Measurements from ENCODE around the gene SYNC. TPM values are rescaled to one million over a fixed set of nuclear protein-coding genes. Genes with fewer than 3 reads are reported as not detected.
"Not testable (repeated sequence)": the region's sequence is repeated elsewhere in the genome, so short reads cannot be mapped to it uniquely, and the experiment has no call there.

Gene SYNC
- total RNA-seq, 2 experiments from 2014 or later: not detected

DNA sequence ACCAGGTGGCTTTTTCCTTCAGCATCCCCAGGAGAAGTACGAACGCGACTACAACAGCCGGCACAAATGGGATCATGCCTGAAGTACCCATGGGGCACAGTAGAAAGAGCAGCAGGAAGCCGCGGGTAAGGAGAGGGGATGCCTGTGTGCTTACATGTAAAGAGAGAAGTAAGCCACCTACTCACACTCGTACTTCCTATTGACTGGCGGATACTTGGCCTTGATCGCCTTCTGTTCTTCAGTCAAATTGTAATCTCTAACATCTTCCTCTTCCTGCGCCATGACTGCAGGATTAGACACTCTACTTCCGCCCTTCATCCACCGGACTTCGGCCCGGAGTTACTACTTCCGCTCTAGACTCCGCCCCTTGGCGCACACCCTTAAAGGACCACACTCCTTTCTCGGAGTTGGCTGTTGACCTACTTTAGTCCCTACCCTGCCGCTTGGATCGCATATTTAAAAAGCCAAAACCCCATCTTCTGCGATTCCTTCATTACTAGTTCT is 52.3 kb downstream of the SYNC start, which contains the start of gene ZBTB8OS:
Gene ZBTB8OS (minus strand): TSS at position 303 of the 504 bp plus-strand sequence. CDS start 21 bp downstream, at position 282.
- intact Hi-C loops (cut with micrococcal nuclease): loop anchor here (1.0 to 10.0 kb wide), 9 partner anchors 27 to 577 kb away; partner anchors contain the start of genes BSDC1, HDAC1, KPNA6 and RNF19B
- peak within 1 kb of the TSS; percentile 97 for H3K4me3 Mint-ChIP-seq
- DNase-seq: peak; percentile 92
- CTCF ChIA-PET: interaction anchor here (0.6 to 3.3 kb wide), 4 partner anchors 10 to 204 kb away, joined by 3 to 15 read pairs (median 4); no protein-coding TSS in a partner anchor
- no peaks in the 10 kb centered on the region for H3K9me3 Mint-ChIP-seq
- peaks cover 34% of the 10 kb centered on the region for H3K36me3 Mint-ChIP-seq (ENCODE audit: low read depth)
- peak within 1 kb of the TSS; percentile 100 for H3K27ac Mint-ChIP-seq
- no peaks in the 10 kb centered on the region for H3K27me3 Mint-ChIP-seq (ENCODE audit: low read depth)
- H3K4me1 Mint-ChIP-seq (ENCODE audit: low read depth): peaks cover 49% of the 10 kb centered on the region

DNA sequence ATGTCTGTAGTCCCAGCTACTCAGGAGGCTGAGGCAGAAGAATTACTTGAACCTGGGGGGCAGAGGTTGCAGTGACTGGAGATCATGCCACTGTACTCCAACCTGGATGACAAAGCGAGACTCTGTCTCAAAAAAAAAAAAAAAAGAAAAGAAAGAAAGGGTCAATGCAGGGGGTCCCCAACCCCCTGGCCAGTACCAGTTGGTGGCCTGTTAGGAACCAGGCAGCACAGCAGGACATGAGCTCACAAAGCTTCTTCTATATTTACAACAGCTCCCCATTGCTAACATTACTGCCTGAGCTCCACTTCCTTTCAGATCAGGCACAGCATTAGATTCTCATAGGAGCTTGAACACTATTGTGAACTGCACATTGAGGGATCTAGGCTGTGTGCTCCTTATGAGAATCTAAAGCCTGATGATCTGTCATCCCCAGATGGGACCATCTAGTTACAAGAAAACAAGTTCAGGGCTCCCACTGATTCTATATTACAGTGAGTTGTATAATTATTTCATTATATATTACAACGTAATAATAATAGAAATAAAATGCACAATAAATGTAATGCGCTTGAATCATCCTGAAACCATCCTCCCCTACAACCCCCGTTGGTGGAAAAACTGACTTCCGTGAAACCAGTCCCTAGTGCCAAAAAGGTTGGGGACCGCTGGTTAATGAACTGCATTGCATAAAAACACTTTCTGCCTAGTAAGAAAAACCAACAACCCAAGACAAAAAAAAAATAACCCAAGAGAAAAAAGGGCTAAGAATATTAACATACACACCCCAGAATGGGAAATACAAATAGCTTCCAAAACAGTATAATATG is 55.0 kb downstream of the SYNC start:
- CTCF ChIA-PET: interaction anchor here (3.3 kb wide), 1 partner anchor 127 kb away, joined by 15 read pairs; no protein-coding TSS in a partner anchor

DNA sequence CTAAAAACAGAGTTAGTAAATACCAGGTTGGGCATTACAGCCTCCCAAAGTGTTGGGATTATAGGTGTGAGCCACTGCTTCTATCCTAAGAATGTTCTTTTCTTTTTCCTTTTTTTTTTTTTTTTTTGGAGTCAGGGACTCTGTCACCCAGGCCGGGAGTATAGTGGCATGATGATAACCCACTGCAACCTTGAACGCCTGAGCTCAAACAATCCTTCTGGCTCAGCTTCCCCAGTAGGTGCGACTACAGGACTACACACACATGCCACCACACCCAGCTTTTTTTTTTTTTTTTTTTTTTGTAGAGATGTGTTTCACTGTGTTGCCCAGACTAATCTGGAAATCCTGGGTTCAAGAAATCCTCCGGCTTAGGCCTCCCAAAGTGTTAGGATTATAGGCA is 58.1 kb downstream of the SYNC start:
- H3K4me1 Mint-ChIP-seq (ENCODE audit: low read depth): peaks cover 23% of the 10 kb centered on the region
- CTCF ChIA-PET: interaction anchor here (0.6 kb wide), 1 partner anchor 61 kb away, joined by 7 read pairs; no protein-coding TSS in a partner anchor
- H3K9me3 Mint-ChIP-seq: no peaks in the 10 kb centered on the region

More for the DNA sequence above, 55.0 kb downstream of the SYNC start:
- no peak for DNase-seq
- peaks cover 19% of the 10 kb centered on the region for H3K36me3 Mint-ChIP-seq (ENCODE audit: low read depth)
- no peak overlapping the region for H3K27ac Mint-ChIP-seq
- intact Hi-C loops (cut with micrococcal nuclease): no loop called here
- H3K4me3 Mint-ChIP-seq: no peak overlapping the region
- H3K4me1 Mint-ChIP-seq (ENCODE audit: low read depth): peaks cover 30% of the 10 kb centered on the region
- H3K9me3 Mint-ChIP-seq: no peaks in the 10 kb centered on the region
- no peaks in the 10 kb centered on the region for H3K27me3 Mint-ChIP-seq (ENCODE audit: low read depth)

DNA sequence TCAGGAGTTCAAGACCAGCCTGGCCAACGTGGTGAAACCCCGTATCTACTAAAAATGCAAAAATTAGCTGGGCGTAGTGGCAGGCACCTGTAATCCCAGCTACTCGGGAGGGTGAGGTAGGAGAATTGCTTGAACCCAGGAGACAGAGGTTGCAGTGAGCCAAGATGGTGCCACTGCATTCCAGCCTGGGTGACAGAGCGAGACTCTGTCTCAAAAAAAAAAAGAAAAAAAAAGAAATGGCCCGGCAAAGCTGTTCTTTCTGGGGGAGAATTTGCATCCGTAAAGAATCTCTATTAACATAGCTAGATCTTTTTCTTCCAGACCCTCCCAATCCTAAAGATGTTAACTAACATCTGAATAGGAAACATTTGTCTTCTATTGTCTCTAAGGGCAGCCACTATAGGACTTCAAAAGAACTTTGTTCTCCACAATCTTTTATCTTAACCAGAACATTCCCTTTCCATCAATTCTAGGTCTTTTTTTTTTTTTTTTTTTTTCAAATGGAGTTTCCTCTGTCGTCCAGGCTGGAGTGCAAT is 60.2 kb downstream of the SYNC start:
- H3K36me3 Mint-ChIP-seq (ENCODE audit: low read depth); H3K27me3 Mint-ChIP-seq (ENCODE audit: low read depth); H3K4me3 Mint-ChIP-seq; DNase-seq; intact Hi-C loops (cut with micrococcal nuclease); H3K4me1 Mint-ChIP-seq (ENCODE audit: low read depth); H3K27ac Mint-ChIP-seq; H3K9me3 Mint-ChIP-seq: not testable (repeated sequence)
- CTCF ChIA-PET: interaction anchor here (0.6 kb wide), 1 partner anchor 802 kb away, joined by 3 read pairs; no protein-coding TSS in a partner anchor

More for the DNA sequence above, 58.1 kb downstream of the SYNC start:
- DNase-seq: no peak
- peaks cover 6% of the 10 kb centered on the region for H3K36me3 Mint-ChIP-seq (ENCODE audit: low read depth)
- H3K27me3 Mint-ChIP-seq (ENCODE audit: low read depth): no peaks in the 10 kb centered on the region
- no peak overlapping the region for H3K4me3 Mint-ChIP-seq
- intact Hi-C loops (cut with micrococcal nuclease): no loop called here
- no peak overlapping the region for H3K27ac Mint-ChIP-seq

DNA sequence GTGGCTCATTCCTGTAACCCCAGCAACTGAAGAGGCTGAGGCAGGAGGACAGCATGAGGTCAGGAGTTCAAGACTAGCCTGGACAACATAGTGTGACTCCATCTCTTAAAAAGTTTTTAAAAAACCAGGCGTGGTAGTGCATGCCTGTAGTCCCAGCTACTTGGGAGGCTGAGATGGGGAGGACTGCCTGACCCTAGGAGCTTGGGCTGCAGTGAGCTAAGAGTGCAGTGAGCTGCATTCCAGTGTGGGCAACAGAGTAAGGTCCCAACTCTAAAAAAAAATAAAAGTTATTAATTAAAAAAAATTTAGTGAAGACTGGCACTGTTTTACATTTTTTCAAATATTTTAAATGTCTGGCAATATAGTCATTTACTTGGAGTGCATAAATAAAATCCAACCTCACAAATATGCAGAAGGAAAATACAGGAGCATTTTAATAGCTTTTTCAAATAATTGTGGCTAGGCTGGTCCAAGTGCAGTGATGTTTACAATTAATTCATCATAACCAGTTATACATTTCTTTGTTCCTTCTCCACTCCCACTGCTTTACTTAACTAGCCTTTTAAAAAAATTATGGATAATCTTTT is 63.0 kb downstream of the SYNC start:
- Mint-ChIP-seq H3K4me1 (ENCODE audit: low read depth) (peaks cover 9% of the 10 kb centered on the region), H3K27ac (no peak overlapping the region), H3K9me3 (no peaks in the 10 kb centered on the region), H3K4me3 (no peak overlapping the region), H3K27me3 (ENCODE audit: low read depth) (no peaks in the 10 kb centered on the region), H3K36me3 (ENCODE audit: low read depth) (peaks cover 11% of the 10 kb centered on the region)
- intact Hi-C loops (cut with micrococcal nuclease): no loop called here
- CTCF ChIA-PET: interaction anchor here (0.7 kb wide), 2 partner anchors 127 to 133 kb away, joined by 3 read pairs; no protein-coding TSS in a partner anchor
- no peak for DNase-seq

DNA sequence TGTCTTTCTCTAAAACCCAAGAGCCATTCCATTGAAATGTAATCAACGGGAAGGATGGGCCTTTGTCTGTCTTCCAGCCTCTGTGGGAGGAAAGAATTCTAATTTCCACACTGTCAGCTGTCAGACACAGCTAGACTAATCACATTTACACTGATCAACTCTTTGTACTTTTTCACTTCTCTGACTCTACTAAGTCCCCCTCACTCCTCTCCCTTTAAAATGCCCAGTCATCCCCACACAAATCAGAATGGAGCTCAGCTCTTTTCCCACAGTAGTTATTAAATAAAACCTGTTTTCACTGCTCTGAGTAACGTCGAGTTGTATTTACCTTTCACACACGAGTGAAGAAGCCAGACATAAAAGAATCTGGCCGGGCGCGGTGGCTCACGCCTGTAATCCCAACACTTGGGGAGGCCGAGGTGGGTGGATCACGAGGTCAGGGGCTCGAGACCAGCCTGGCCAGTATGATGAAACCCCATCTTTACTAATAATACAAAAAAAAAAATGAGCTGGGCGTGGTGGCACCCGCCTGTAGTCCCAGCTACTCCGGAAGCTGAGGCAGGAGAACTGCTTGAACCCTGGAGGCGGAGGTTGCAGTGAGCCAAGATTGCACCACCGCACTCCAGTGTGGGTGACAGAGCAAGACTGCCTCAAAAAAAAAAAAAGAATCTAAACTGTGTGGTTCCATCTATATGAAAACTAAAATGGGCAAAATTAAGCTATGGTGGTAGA is 65.5 kb downstream of the SYNC start:
- H3K36me3 Mint-ChIP-seq (ENCODE audit: low read depth): peaks cover 15% of the 10 kb centered on the region
- no peak overlapping the region for H3K27ac Mint-ChIP-seq
- no peak for DNase-seq
- no peak overlapping the region for H3K4me3 Mint-ChIP-seq
- no peaks in the 10 kb centered on the region for H3K27me3 Mint-ChIP-seq (ENCODE audit: low read depth)
- CTCF ChIA-PET: interaction anchor here (0.6 kb wide), 1 partner anchor 140 kb away, joined by 4 read pairs; no protein-coding TSS in a partner anchor
- peaks cover 9% of the 10 kb centered on the region for H3K4me1 Mint-ChIP-seq (ENCODE audit: low read depth)
- H3K9me3 Mint-ChIP-seq: no peaks in the 10 kb centered on the region
- intact Hi-C loops (cut with micrococcal nuclease): no loop called here

DNA sequence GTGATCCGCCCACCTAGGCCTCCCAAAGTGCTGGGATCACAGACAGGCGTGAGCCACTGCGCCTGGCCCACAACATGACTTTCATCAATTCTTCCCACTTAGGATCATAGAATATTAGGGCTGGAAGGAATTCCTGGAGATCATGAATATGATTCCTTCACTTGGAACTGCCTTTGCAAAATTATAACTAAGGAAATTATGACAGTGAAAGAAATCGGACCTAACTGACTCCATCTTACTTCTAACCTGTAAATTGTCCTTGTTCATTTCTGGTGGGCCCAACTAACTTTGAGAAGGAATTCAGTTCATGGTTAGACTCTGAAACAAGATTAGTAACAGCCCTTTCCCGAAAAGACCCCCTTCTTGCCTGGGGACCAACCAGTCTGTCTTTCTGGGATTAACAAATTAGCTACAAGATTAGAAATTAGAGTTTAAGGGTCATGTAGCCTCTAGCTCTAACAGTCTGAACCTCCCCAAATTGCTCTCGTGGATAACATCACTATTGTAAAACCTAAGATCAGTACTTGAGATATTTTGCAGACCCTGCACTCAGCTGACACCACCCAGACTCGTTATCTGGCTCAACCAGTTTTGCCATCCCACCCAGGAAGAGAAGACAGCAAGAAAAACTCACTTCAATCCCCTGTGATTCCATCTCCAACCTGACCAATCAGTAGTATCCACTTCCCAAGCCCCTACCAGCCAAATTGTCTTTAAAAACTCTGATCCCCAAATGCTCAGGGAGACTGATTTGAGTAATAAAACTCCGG is 66.9 kb downstream of the SYNC start:
- Mint-ChIP-seq H3K27ac (no peak overlapping the region), H3K4me3 (no peak overlapping the region), H3K9me3 (no peaks in the 10 kb centered on the region), H3K27me3 (ENCODE audit: low read depth) (no peaks in the 10 kb centered on the region), H3K4me1 (ENCODE audit: low read depth) (peaks cover 9% of the 10 kb centered on the region), H3K36me3 (ENCODE audit: low read depth) (peaks cover 15% of the 10 kb centered on the region)
- no peak for DNase-seq
- intact Hi-C loops (cut with micrococcal nuclease): no loop called here
- CTCF ChIA-PET: interaction anchor here (1.0 kb wide), 1 partner anchor 115 kb away, joined by 3 read pairs; no protein-coding TSS in a partner anchor

DNA sequence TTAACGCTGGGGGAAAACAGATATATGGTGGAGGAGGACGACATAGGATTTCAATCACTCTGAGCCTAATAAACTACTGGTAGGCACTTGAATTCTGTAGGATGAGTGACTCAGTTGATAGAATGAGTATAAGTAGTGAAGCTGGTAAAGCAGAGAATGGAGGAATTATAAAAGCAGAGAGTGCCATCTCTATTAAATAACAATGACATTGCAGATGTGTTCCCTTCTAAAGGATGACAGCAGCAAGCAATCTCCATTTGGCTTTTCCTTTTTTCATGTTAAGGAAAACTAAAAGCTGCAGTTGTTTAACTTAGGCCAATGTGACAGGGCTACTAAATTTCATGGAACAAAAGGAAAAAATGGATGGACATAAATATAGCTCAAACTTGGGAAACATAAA is 69.7 kb downstream of the SYNC start:
- intact Hi-C loops (cut with micrococcal nuclease): no loop called here
- CTCF ChIA-PET: interaction anchor here (0.6 to 1.1 kb wide), 2 partner anchors 113 to 454 kb away, joined by 3 to 5 read pairs; no protein-coding TSS in a partner anchor
- H3K4me3 Mint-ChIP-seq: no peak overlapping the region
- peaks cover 9% of the 10 kb centered on the region for H3K4me1 Mint-ChIP-seq (ENCODE audit: low read depth)
- peaks cover 14% of the 10 kb centered on the region for H3K36me3 Mint-ChIP-seq (ENCODE audit: low read depth)
- no peaks in the 10 kb centered on the region for H3K9me3 Mint-ChIP-seq
- no peak overlapping the region for H3K27ac Mint-ChIP-seq
- no peak for DNase-seq
- H3K27me3 Mint-ChIP-seq (ENCODE audit: low read depth): no peaks in the 10 kb centered on the region

DNA sequence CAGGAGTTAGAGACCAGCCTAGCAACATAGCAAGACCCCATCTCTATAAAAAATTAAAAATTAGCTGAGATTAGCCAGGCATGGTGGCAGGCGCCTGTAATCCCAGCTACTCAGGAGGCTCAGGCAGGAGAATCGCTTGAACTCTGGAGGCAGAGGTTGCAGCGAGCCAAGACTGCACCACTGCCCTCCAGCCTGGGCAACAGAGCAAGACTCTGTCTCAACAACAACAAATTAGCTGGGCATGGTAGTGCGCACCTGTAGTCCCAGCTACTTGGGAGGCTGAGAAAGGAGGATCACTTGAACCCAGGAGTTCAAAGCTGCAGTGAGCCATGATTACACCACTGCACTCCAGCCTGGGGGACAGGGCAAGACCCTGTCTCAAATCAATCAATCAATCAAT is 72.4 kb downstream of the SYNC start:
- DNase-seq; H3K27ac Mint-ChIP-seq; intact Hi-C loops (cut with micrococcal nuclease); CTCF ChIA-PET; H3K4me3 Mint-ChIP-seq; H3K27me3 Mint-ChIP-seq (ENCODE audit: low read depth); H3K9me3 Mint-ChIP-seq: not testable (repeated sequence)
- peaks cover 21% of the 10 kb centered on the region for H3K36me3 Mint-ChIP-seq (ENCODE audit: low read depth)
- peaks cover 13% of the 10 kb centered on the region for H3K4me1 Mint-ChIP-seq (ENCODE audit: low read depth)
